GM19324 (cell line): ENCODE measurements around the gene ITIH3.

Experiments used
- ATAC-seq: cut with Tn5 transposase; IDR thresholded peaks from one replicate; pipeline ENCODE4 v1.9.1; 2021; ENCODE audit warnings: mild to moderate bottlenecking, moderate library complexity; ENCODE audit not compliant: unreplicated experiment, low FRiP score

The ITIH3 gene

GRCh38 chr3:52841211-52841980, 46.8 kb downstream of the ITIH3 start:
- no peak for ATAC-seq

GRCh38 chr3:52841981-52842340, 47.4 kb downstream of the ITIH3 start:
- no peak for ATAC-seq

- ATAC-seq, result no peak
These were observed 47.8 kb downstream of the ITIH3 start for GRCh38 chr3:52842424-52842823.

GRCh38 chr3:52843108-52843865, 48.7 kb downstream of the ITIH3 start:
- no peak for ATAC-seq

- no peak for ATAC-seq
These were observed 49.3 kb downstream of the ITIH3 start for GRCh38 chr3:52843881-52844280.

- no peak for ATAC-seq
These were observed 49.8 kb downstream of the ITIH3 start for GRCh38 chr3:52844290-52844975.

GRCh38 chr3:52845157-52845556, 50.6 kb downstream of the ITIH3 start:
- ATAC-seq, result no peak

- no peak for ATAC-seq
These were observed 51.3 kb downstream of the ITIH3 start for GRCh38 chr3:52845691-52846431.

GRCh38 chr3:52846432-52846965, 51.9 kb downstream of the ITIH3 start:
- ATAC-seq, result no peak

GRCh38 chr3:52847241-52847640, 52.6 kb downstream of the ITIH3 start:
- ATAC-seq, result no peak

- no peak for ATAC-seq
These were observed 53.1 kb downstream of the ITIH3 start for GRCh38 chr3:52847726-52848125.

- no peak for ATAC-seq
These were observed 54.0 kb downstream of the ITIH3 start for GRCh38 chr3:52848617-52849016.

GRCh38 chr3:52849656-52850055, 55.1 kb downstream of the ITIH3 start:
- ATAC-seq, result no peak

- no peak for ATAC-seq
These were observed 56.8 kb downstream of the ITIH3 start for GRCh38 chr3:52851348-52851747.

GRCh38 chr3:52852419-52852818, 57.8 kb downstream of the ITIH3 start:
- no peak for ATAC-seq

- no peak for ATAC-seq
These were observed 59.4 kb downstream of the ITIH3 start for GRCh38 chr3:52854013-52854412.

- no peak for ATAC-seq
These were observed 62.1 kb downstream of the ITIH3 start for GRCh38 chr3:52856666-52857065.

- ATAC-seq, result no peak
These were observed 62.5 kb downstream of the ITIH3 start for GRCh38 chr3:52857133-52857532.

GRCh38 chr3:52857864-52858263, 63.3 kb downstream of the ITIH3 start:
- no peak for ATAC-seq
